OCI-LY7 (cell line): ENCODE measurements around the gene QSOX1.

Source experiments
- CTCF ChIP-seq: fragments of 200-600 bp; sonication (generic); conservative IDR thresholded peaks from 2 replicates; pipeline ENCODE4 v1.5.1; 2014; ENCODE audit warnings: mild to moderate bottlenecking, antibody characterized with exemption, low read length, moderate library complexity, mixed read lengths
- EZH2phosphoT487 ChIP-seq: fragments of 200-600 bp; sonication (generic); IDR thresholded peaks from 2 replicates; pipeline ENCODE4 v1.6.1; 2018; ENCODE audit warnings: low read depth, borderline replicate concordance, mild to moderate bottlenecking, mixed run types, antibody characterized with exemption, low read length, moderate library complexity, mixed read lengths

GRCh38 chr1:180158149-180159147, 3.8 kb downstream of the QSOX1 start:
- TF ChIP-seq CTCF, result no peak
- TF ChIP-seq EZH2phosphoT487, result no peak
